GM12801 (cell line): ENCODE measurements around the gene MYOM3.

Experiments used
- CTCF ChIP-seq: IDR thresholded peaks from one replicate; pipeline ENCODE4 v1.5.1; 2011; ENCODE audit warnings: control low read depth; ENCODE audit not compliant: insufficient read length; ENCODE audit errors: extremely low read depth

MYOM3 gene

GRCh38 chr1:24093732-24094131, 18.2 kb downstream of the MYOM3 start:
- no peak for TF ChIP-seq CTCF

- TF ChIP-seq CTCF = no peak
Measured at GRCh38 chr1:24092979-24093378, 19.0 kb downstream of the MYOM3 start.

- no peak for TF ChIP-seq CTCF
Measured at GRCh38 chr1:24091971-24092482, 19.9 kb downstream of the MYOM3 start.

GRCh38 chr1:24090736-24091135, 21.2 kb downstream of the MYOM3 start:
- TF ChIP-seq CTCF = no peak

GRCh38 chr1:24089743-24090555, 22.0 kb downstream of the MYOM3 start:
- no peak for TF ChIP-seq CTCF

GRCh38 chr1:24089027-24089742, 22.8 kb downstream of the MYOM3 start:
- TF ChIP-seq CTCF = no peak

- TF ChIP-seq CTCF = no peak
Measured at GRCh38 chr1:24086466-24086865, 25.5 kb downstream of the MYOM3 start.
